HG02938 (cell line): ENCODE results near the gene MTMR3.
"Not testable (repeated sequence)": the region's sequence is repeated elsewhere in the genome, so short reads cannot be mapped to it uniquely, and the experiment has no call there.

ENCODE experiments used
- ATAC-seq: cut with Tn5 transposase; IDR thresholded peaks from one replicate; pipeline ENCODE4 v1.9.1; 2021; ENCODE audit warnings: mild to moderate bottlenecking, moderate library complexity; ENCODE audit not compliant: unreplicated experiment

Gene MTMR3

GRCh38 chr22:29883045-29883774 lies at the start of gene MTMR3:
Gene MTMR3, plus strand, starts transcription at chr22:29883174. Its CDS starts 87,886 bp downstream, at chr22:29971060.
- ATAC-seq: peak; percentile 69

DNA sequence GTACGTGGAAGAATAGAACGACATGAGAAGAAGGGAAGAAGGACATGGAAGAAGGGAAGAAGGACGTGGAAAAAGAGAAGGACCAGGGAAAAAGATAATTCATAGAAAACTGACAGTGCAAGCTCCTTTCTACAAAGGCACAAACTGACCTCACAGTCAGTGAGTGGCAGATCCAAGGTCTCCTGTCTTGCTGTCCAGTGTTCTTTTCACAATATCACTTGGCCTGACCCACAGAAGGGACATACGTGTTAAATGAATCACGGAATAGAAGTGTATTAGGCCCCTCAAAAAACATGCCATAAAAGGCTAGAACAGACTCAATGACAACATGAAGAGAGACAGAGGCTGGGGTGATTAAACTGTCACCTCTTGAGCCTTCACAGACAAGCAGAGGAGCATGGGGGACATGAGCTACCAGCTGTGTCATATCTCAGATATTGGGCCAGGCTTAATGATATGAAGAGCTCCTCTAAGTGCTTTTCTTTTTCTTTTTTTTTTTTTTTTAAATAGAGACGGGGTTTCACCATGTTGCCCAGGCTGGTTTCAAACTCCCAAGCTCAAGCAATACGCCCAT lies 49.5 kb upstream of the MTMR3 start:
- no peak for ATAC-seq

DNA sequence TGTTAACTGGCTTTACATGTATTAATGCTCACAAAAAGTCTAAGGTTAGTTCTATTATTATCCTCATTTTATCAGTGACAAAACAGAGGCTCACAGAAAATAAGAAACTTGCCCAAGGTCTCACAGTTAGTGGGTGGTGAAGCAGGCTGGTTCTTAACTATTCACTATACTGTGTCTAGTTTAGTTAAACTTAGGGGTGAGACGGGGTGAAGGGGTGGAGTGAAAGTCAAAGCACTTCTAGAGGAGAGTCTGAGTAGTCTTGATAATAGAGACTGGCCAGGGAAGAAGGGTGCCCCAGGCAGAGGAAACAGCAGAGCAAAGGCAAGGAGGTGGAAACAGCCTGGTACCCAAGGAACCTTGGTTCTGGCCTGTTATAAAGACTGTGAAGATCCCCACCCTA lies 48.9 kb upstream of the MTMR3 start:
- ATAC-seq: no peak

- not testable (repeated sequence) for ATAC-seq
Measured at GRCh38 chr22:29836791-29837370, 46.1 kb upstream of the MTMR3 start.

DNA sequence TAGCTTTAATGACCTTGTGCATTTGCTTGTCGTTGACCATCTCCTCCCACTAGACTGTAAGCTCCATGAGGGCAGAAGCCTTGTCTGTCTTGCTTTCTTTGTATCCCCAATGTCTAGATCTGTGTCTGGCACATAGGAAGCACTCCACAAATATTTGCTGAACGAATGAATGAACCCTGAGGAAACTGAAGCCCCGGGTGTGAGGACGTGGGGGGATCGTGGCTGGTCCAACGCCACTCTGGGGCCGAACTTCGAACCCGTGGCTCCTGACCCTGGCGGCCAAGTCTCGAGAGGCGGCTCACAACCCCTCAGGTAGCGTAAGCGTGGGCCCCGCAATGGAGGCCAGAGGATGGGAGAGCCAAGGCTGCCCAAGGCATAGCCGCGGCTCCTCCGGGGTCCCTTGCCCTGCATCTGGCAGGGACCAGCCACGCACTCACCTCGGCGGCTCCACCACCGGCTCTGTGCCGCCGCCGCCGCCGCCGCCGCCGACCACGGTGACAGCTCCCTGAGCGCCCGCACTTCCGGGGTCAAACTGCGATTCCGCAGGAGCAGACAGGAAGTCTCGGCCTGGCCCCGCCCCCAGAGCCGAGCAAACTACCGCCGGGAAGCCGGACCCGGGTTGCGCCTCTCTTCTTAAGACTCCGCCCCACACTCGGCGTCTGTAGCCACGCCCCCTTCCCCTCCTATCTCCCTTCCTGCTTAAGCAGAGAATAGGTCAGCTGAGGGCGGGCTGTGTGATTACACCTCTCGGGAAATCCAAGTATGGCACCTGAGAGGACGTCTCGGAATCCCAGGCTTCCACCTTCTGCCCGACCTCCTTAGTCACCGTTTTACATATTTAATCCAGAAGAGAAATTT lies 45.0 kb upstream of the MTMR3 start, which contains the start of gene ASCC2:
ASCC2 (minus strand) TSS at position 534 of the 858 bp plus-strand sequence. CDS start 5,949 bp downstream, outside the sequence.
- peak; percentile 92 for ATAC-seq

GRCh38 chr22:29838599-29838956 lies 44.4 kb upstream of the MTMR3 start:
- no peak for ATAC-seq

GRCh38 chr22:29839039-29839438 lies 43.9 kb upstream of the MTMR3 start:
- no peak for ATAC-seq

DNA sequence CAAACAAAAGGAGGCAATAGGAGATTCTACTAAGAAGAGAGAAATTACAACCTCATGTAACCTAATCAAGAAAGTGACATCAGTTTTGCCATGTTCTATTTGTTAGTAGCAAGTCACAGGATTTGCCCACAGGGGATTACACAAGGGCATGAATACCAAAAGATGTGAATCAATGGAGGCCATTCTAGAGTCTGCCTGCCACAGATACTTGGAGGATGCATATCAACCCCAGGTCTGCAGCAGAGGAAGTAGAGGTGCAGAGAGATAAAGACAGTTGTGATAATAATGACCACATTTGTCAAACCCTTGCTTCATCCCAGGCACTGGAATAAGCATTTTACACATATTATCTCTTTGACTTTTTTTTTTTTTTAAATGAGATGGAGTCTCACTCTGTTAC lies 42.5 kb upstream of the MTMR3 start:
- ATAC-seq: no peak

DNA sequence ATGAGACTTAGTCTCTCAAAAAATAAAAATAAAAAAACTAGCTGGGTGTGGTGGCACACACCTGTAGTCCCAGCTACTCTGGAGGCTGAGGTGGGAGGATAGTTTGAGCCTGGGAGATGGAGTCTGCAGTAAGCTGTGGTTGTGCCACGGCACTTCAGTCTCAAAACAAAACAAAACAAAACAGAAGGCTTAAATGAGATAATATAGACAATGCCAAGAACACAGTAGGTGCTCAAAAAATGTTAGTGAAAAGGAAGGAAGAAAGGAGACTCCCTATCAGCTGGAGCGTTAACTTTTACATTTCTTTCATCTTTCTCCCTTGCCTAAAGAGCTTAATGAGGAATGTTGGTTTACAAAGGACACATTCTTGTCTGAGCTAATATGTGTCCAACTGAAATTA lies 40.8 kb upstream of the MTMR3 start:
- ATAC-seq: no peak

DNA sequence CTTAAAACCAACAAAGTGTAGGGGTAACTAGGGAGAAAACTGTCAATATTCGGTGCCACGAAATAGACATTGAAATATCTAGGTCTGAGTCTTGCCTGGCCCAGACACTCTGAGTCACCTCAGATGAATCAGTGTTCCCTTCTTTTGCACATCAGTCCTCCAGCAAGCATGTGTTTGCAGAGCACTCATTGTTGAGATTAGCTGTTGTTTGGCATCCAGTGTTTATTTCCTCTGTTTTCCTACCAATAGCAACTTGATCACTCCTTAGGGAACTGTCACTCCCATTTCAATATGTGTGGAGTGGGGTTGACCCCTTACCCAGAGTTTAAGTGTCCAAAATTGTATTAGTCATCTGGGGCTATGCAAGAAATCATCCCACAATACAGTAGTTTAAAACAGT lies 40.2 kb upstream of the MTMR3 start:
- no peak for ATAC-seq

GRCh38 chr22:29846290-29846689 lies 36.7 kb upstream of the MTMR3 start:
- no peak for ATAC-seq

DNA sequence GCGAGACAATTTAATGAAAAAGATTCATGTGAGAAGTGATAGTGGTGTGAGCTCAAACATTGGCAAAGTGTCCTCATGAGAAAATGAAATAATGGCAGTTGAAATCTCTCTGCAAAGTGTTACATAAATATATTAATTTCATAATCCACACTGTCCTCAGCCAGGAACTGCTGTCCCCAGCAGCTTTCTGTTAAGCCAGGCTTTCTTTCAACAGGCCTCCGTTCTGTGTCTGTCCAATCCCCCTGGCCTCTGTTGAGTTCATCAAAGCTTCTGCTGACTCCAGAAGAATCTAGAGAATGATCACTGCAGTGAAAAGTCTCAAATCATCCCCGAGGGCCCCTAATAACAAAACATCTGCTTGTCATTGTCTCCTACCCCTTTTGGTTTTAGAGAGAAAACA lies 34.9 kb upstream of the MTMR3 start:
- no peak for ATAC-seq

DNA sequence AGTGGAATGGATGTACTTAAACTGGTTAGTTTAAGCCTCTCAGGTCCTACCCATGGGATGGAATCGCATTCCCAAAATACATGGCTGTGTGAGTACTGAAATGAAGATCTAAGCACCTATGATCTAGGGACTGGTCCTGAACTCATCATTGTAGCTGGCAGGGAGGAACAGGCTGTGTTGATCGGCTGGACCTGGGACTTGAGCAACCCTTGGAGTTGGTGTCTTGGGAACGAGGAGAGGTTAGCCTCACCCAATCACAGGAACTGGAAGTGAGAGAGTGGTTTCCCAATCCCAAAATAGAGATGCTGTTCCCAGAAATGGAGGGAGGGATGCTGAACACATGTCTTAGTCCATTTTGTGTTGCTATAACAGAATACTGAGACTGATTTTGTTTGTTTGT lies 28.5 kb upstream of the MTMR3 start:
- no peak for ATAC-seq

- ATAC-seq: no peak
Measured at GRCh38 chr22:29855611-29856181, 27.3 kb upstream of the MTMR3 start.

DNA sequence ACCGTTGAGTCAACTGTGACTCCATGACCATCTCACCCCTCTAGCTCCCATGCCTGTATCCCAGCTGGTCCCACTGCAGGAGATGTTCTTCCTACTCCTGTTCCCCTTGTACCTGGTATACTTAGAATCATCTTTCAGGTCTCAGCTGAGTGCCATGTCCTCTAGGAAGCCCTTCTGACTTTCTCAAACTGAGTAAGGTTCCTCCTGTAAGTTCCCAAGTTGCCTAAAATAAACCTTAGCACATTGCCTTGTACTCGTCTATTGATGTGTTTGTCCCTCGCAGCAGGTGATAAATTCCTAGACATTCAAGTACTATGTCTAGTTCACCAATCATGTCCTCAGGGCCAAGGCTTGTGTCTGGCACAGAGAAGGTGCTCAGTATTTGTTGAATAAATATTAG lies 26.5 kb upstream of the MTMR3 start:
- no peak for ATAC-seq

GRCh38 chr22:29859030-29859429 lies 23.9 kb upstream of the MTMR3 start:
- not testable (repeated sequence) for ATAC-seq

GRCh38 chr22:29860006-29860766 lies 22.8 kb upstream of the MTMR3 start:
- no peak for ATAC-seq

DNA sequence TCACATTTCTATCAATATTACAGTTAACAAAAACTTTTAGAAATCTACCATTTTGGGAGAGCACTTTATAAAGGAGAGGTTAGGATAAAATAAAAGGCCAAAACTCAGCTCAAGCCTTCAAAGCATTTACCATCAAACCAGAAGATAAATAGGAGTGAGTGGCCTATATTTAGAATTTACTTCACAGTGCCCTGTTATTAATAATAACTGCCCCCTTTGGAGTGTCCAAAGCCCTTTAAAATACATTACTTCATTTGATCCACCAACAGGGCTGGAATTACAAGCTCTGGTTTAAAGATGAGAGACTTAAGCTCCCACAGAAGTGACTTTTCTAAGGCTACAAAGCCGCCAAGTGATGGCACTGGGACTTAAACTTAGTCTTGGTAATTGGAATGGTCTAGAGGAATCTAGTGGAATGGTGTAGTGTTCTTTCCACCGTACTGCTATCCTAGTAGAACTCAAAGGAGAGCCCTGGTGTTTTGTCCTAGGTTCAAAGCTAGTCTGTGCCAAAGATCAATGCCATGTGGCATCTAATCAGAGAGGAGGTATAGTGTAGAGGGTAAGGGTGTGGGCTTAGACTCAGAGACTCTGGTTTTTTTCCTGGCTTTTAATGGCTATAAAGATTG lies 21.2 kb upstream of the MTMR3 start:
- no peak for ATAC-seq

- ATAC-seq: not testable (repeated sequence)
Measured at GRCh38 chr22:29865572-29865971, 17.4 kb upstream of the MTMR3 start.

- ATAC-seq: no peak
Measured at GRCh38 chr22:29867260-29867659, 15.7 kb upstream of the MTMR3 start.
